Bone marrow (tissue), 2 donors: ENCODE measurements around the gene EYA4.

Experiments used
- DNase-seq, 2 donors: peaks; one replicate each; lab custom pipeline; 2025; lab: John Stamatoyannopoulos, UW

Gene EYA4

GRCh38 chr6:133241086-133241900 lies at the start of gene EYA4:
TSS of gene EYA4 (plus strand) at chr6:133241357. CDS start at chr6:133274781, 33,424 bp downstream.
- DNase-seq = no peak

- no peak for DNase-seq
Measured at GRCh38 chr6:133193396-133193795, 47.8 kb upstream of the EYA4 start.

- DNase-seq = no peak
Measured at GRCh38 chr6:133198725-133199124, 42.4 kb upstream of the EYA4 start.

GRCh38 chr6:133201231-133201630 lies 39.9 kb upstream of the EYA4 start:
- no peak for DNase-seq

GRCh38 chr6:133202610-133203343 lies 38.4 kb upstream of the EYA4 start:
- no peak for DNase-seq

GRCh38 chr6:133203344-133203697 lies 37.8 kb upstream of the EYA4 start:
- DNase-seq = no peak

GRCh38 chr6:133205304-133205703 lies 35.9 kb upstream of the EYA4 start:
- no peak for DNase-seq

- no peak for DNase-seq
Measured at GRCh38 chr6:133206942-133207341, 34.2 kb upstream of the EYA4 start.

- DNase-seq = no peak
Measured at GRCh38 chr6:133207754-133208153, 33.4 kb upstream of the EYA4 start.

- no peak for DNase-seq
Measured at GRCh38 chr6:133208183-133208755, 32.9 kb upstream of the EYA4 start.

GRCh38 chr6:133214267-133214666 lies 26.9 kb upstream of the EYA4 start:
- DNase-seq = no peak

- no peak for DNase-seq
Measured at GRCh38 chr6:133218852-133219251, 22.3 kb upstream of the EYA4 start.

- DNase-seq = no peak
Measured at GRCh38 chr6:133223452-133224029, 17.6 kb upstream of the EYA4 start.

- no peak for DNase-seq
Measured at GRCh38 chr6:133225560-133225959, 15.6 kb upstream of the EYA4 start.

- DNase-seq = no peak
Measured at GRCh38 chr6:133227344-133227743, 13.8 kb upstream of the EYA4 start.

GRCh38 chr6:133230052-133230451 lies 11.1 kb upstream of the EYA4 start:
- DNase-seq = no peak

GRCh38 chr6:133235221-133235620 lies 5.9 kb upstream of the EYA4 start:
- DNase-seq = no peak

- DNase-seq = no peak
Measured at GRCh38 chr6:133236932-133237331, 4.2 kb upstream of the EYA4 start.

- DNase-seq = no peak
Measured at GRCh38 chr6:133240511-133241085, 559 bp upstream of the EYA4 start.

GRCh38 chr6:133241901-133242636 lies 912 bp downstream of the EYA4 start:
- no peak for DNase-seq
